NCI-H446 (cell line): Measurements from ENCODE around the gene BIRC6.
"Not testable (repeated sequence)": the region's sequence is repeated elsewhere in the genome, so short reads cannot be mapped to it uniquely, and the experiment has no call there.

Experiments
- DNase-seq, 2 experiments: peaks; one replicate each; lab custom pipeline; 2025; lab: John Stamatoyannopoulos, UW

The BIRC6 gene

GRCh38 chr2:32356681-32357317 lies at the start of gene BIRC6:
Gene BIRC6 (plus strand): TSS chr2:32357023. CDS start chr2:32357162, 139 bp downstream.
- peak; percentile 83 to 94 for DNase-seq

- DNase-seq: no peak
These were observed 46.2 kb upstream of the BIRC6 start for GRCh38 chr2:32310577-32310976.

- DNase-seq: no peak
These were observed 41.9 kb upstream of the BIRC6 start for GRCh38 chr2:32314886-32315285.

- DNase-seq: not testable (repeated sequence)
These were observed 28.1 kb upstream of the BIRC6 start for GRCh38 chr2:32328679-32329078.

- not testable (repeated sequence) for DNase-seq
These were observed 27.4 kb upstream of the BIRC6 start for GRCh38 chr2:32329180-32329980.

GRCh38 chr2:32330136-32330535 lies 26.7 kb upstream of the BIRC6 start:
- no peak for DNase-seq

- DNase-seq: no peak
These were observed 14.0 kb upstream of the BIRC6 start for GRCh38 chr2:32342801-32343200.

- not testable (repeated sequence) for DNase-seq
These were observed 6.0 kb upstream of the BIRC6 start for GRCh38 chr2:32350797-32351196.

GRCh38 chr2:32355976-32356680 lies 695 bp upstream of the BIRC6 start:
- no peak for DNase-seq

GRCh38 chr2:32357318-32358110 lies 691 bp downstream of the BIRC6 start:
- DNase-seq: no peak

- DNase-seq: no peak
These were observed 1.3 kb downstream of the BIRC6 start for GRCh38 chr2:32358111-32358482.

GRCh38 chr2:32360416-32360815 lies 3.6 kb downstream of the BIRC6 start:
- no peak for DNase-seq

GRCh38 chr2:32362997-32363396 lies 6.2 kb downstream of the BIRC6 start:
- not testable (repeated sequence) for DNase-seq

- DNase-seq: no peak
These were observed 6.8 kb downstream of the BIRC6 start for GRCh38 chr2:32363597-32363996.

GRCh38 chr2:32364290-32364689 lies 7.5 kb downstream of the BIRC6 start:
- DNase-seq: not testable (repeated sequence)

GRCh38 chr2:32365679-32366078 lies 8.9 kb downstream of the BIRC6 start:
- DNase-seq: not testable (repeated sequence)

- no peak for DNase-seq
These were observed 9.8 kb downstream of the BIRC6 start for GRCh38 chr2:32366595-32366994.

- no peak for DNase-seq
These were observed 12.4 kb downstream of the BIRC6 start for GRCh38 chr2:32369222-32369621.

- DNase-seq: not testable (repeated sequence)
These were observed 14.1 kb downstream of the BIRC6 start for GRCh38 chr2:32370942-32371341.

GRCh38 chr2:32372519-32373182 lies 15.8 kb downstream of the BIRC6 start:
- no peak for DNase-seq

- no peak for DNase-seq
These were observed 18.5 kb downstream of the BIRC6 start for GRCh38 chr2:32375228-32375892.
